Esophagus muscularis mucosa (tissue), 4 donors: ENCODE results near the gene RSBN1L. TPM values are rescaled to one million over a fixed set of nuclear protein-coding genes. Genes with fewer than 3 reads are reported as not detected.

Experiments
- DNase-seq: peaks from one replicate; pipeline ENCODE4 v3.0.0-alpha.2; 2017; ENCODE audit errors: extremely low spot score
- H3K27ac ChIP-seq, 4 donors: fragments of 200-600 bp; sonication (generic); replicated peaks in 1 of 4; 1 replicate in 3 of 4; 2 replicates in 1 of 4; pipeline ENCODE4 v1.5.1; 2016 to 2019; ENCODE audit warnings: mild to moderate bottlenecking in 1 of 4
- H3K27me3 ChIP-seq, 4 donors: fragments of 200-600 bp; sonication (generic); one replicate each; pipeline versions ENCODE4 v1.5.1 to v1.6.0; 2016 to 2019
- H3K36me3 ChIP-seq, 4 donors: fragments of 200-600 bp; sonication (generic); one replicate each; pipeline ENCODE4 v1.5.1; 2016 to 2019
- H3K4me1 ChIP-seq, 4 donors: fragments of 200-600 bp; sonication (generic); one replicate each; pipeline ENCODE4 v1.5.1; 2016 to 2019
- H3K4me3 ChIP-seq, 4 donors: fragments of 200-600 bp; sonication (generic); 1 replicate in 2 of 4; 2 replicates in 2 of 4; pipeline ENCODE4 v1.5.1; 2016 to 2019; ENCODE audit warnings: mild to moderate bottlenecking in 4 of 4, moderate library complexity in 1 of 4
- H3K9me3 ChIP-seq, 4 donors: fragments of 200-600 bp; sonication (generic); 1 replicate in 3 of 4; 2 replicates in 1 of 4; pipeline ENCODE4 v1.5.1; 2016 to 2019
- CTCF ChIP-seq, 3 experiments: fragments of 200-600 bp in 2 of 3; fragments of 450-650 bp in 1 of 3; sonication (generic) in 2 of 3; IDR thresholded peaks; one replicate each; pipeline ENCODE4 v1.5.1; 2017 to 2019; ENCODE audit warnings: antibody characterized with exemption in 3 of 3, mild to moderate bottlenecking in 2 of 3, moderate library complexity in 1 of 3
- EP300 ChIP-seq: sonication (generic); formaldehyde crosslinking; IDR thresholded peaks from one replicate; pipeline ENCODE4 v1.6.1; 2017; ENCODE audit warnings: antibody characterized with exemption
- POLR2A ChIP-seq: fragments of 450-650 bp; IDR thresholded peaks from one replicate; pipeline ENCODE4 v1.6.1; 2017; ENCODE audit warnings: antibody characterized with exemption, moderate library complexity, mild to moderate bottlenecking, low read depth
- POLR2AphosphoS5 ChIP-seq, 2 donors: sonication (generic); formaldehyde crosslinking; IDR thresholded peaks; one replicate each; pipeline ENCODE4 v1.6.1; 2017; ENCODE audit warnings: antibody characterized with exemption in 2 of 2
- WGBS: methylation state at CpG from one replicate; pipeline ENCODE4 v1.1.5; 2018; 5-methylcytosine and 5-hydroxymethylcytosine counted together
- intact Hi-C: fragments of 100-400 bp; cut with DNase I; formaldehyde crosslinking; loops from one replicate; pipeline ENCODE4 v1.15.1; 2023
- total RNA-seq, 4 donors: library from RNA; depleted of rRNA; stranded (reverse); fragments of >200 nt; gene quantifications; one replicate each; pipeline versions ENCODE4 v1.1.0 to v1.2.1, GENCODE V29; 2016

Gene RSBN1L
- total RNA-seq, 4 donors from 2014 or later: 17.0 to 36.5 (median 25.9) TPM

- intact Hi-C loops: loop anchor here (10.0 kb wide), 1 partner anchor 257 kb away; the partner anchor contains the start of gene PTPN12
These were observed 95.1 kb downstream of the RSBN1L start for GRCh38 chr7:77791336-77791735.

GRCh38 chr7:77791956-77792355 is 95.7 kb downstream of the RSBN1L start:
- peaks cover 17 to 29% (median 24%) of the 10 kb centered on the region in 4 donors for H3K4me1 ChIP-seq
- no peaks in the 10 kb centered on the region for H3K27me3 ChIP-seq
- H3K36me3 ChIP-seq: peaks cover 0 to 19% (median 4%) of the 10 kb centered on the region in 4 donors
- intact Hi-C loops: loop anchor here (10.0 kb wide), 1 partner anchor 257 kb away; the partner anchor contains the start of gene PTPN12
- no peaks in the 10 kb centered on the region for H3K9me3 ChIP-seq
- H3K4me3 ChIP-seq: no peak overlapping the region
- H3K27ac ChIP-seq: no peak overlapping the region
- DNase-seq: no peak
- WGBS: 91% methylated on average over 2 of the region's 2 CpGs
- TF ChIP-seq EP300 (no peak), CTCF (IDR thresholded peaks at IDR 0.05) (no peak), POLR2A (no peak), POLR2AphosphoS5 (IDR thresholded peaks at IDR 0.05) (no peak)

More at GRCh38 chr7:77791336-77791735, 95.1 kb downstream of the RSBN1L start:
- TF ChIP-seq EP300: no peak
- TF ChIP-seq POLR2AphosphoS5 (IDR thresholded peaks at IDR 0.05): no peak
- TF ChIP-seq POLR2A: no peak
- no peak for TF ChIP-seq CTCF (IDR thresholded peaks at IDR 0.05)
- Histone ChIP-seq H3K36me3 (peaks cover 0 to 19% (median 4%) of the 10 kb centered on the region in 4 donors), H3K27ac (no peak overlapping the region), H3K27me3 (no peaks in the 10 kb centered on the region), H3K4me1 (peaks cover 11 to 22% (median 18%) of the 10 kb centered on the region in 4 donors), H3K4me3 (no peak overlapping the region), H3K9me3 (no peaks in the 10 kb centered on the region)
- no peak for DNase-seq
- 83% methylated on average over 6 of the region's 6 CpGs for WGBS

DNA sequence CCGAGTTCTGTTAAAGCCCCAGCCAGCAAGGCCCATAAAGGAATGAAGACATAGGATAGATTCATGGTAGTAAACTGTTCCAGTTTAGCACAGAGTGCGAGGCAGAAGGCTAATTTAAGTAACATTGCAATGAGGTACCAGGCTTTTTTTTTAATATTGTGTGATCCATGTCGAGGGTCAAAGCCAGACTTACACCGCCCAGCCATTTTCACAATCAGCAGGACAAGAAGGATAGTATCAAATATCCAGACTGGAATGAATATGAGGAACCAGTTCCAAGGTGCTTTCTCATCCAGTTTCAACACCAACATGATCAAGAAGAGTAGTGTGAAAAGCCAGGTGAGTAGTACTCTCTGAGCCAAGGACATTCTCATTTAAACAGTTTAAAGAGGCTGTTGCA is 97.7 kb downstream of the RSBN1L start:
- no peak for DNase-seq
- Histone ChIP-seq H3K27me3 (no peaks in the 10 kb centered on the region), H3K9me3 (no peaks in the 10 kb centered on the region), H3K27ac (no peak overlapping the region), H3K4me3 (no peak overlapping the region), H3K36me3 (peaks cover 0 to 19% (median 4%) of the 10 kb centered on the region in 4 donors), H3K4me1 (peaks cover 24 to 36% (median 31%) of the 10 kb centered on the region in 4 donors)
- TF ChIP-seq POLR2AphosphoS5 (IDR thresholded peaks at IDR 0.05) (no peak), CTCF (IDR thresholded peaks at IDR 0.05) (no peak), EP300 (no peak), POLR2A (no peak)
- intact Hi-C loops: loop anchor here (10.0 kb wide), 1 partner anchor 259 kb away; the partner anchor contains the start of gene PTPN12
- WGBS: 90% methylated on average over 4 of the region's 4 CpGs

DNA sequence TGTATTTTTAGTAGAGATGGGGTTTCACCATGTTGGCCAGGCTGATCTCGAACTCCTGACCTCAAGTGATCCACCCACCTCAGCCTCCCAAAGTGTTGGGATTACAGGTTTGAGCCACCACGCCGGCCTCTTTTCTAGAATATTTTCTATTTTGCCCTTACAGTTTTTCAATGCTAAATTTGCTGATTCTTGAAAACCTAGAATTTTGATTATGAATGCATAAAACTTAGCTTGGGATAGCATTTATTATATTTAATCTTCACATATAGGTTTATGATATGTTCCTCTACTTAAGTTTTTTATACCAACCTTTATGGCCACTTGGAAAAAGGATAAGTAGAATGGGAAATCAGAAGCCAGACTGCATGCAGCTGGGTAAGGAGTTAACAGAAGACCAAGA is 99.8 kb downstream of the RSBN1L start:
- intact Hi-C loops: loop anchor here (10.0 kb wide), 1 partner anchor 261 kb away; the partner anchor contains the start of gene PTPN12
- TF ChIP-seq POLR2AphosphoS5 (IDR thresholded peaks at IDR 0.05) (no peak), CTCF (IDR thresholded peaks at IDR 0.05) (no peak), POLR2A (no peak), EP300 (no peak)
- peak overlapping the region in 1 of 4 donors; percentile 93 for H3K4me3 ChIP-seq
- no peak for DNase-seq
- no peaks in the 10 kb centered on the region for H3K27me3 ChIP-seq
- 95% methylated on average over 3 of the region's 3 CpGs for WGBS
- peaks cover 33 to 45% (median 42%) of the 10 kb centered on the region in 4 donors for H3K4me1 ChIP-seq
- peaks cover 0 to 19% (median 4%) of the 10 kb centered on the region in 4 donors for H3K36me3 ChIP-seq
- H3K9me3 ChIP-seq: no peaks in the 10 kb centered on the region
- H3K27ac ChIP-seq: no peak overlapping the region
